DOHH2 (cell line): Measurements from ENCODE around the gene KLHL7.

ENCODE experiments used
- EZH2phosphoT487 ChIP-seq: fragments of 200-600 bp; sonication (generic); IDR thresholded peaks from 2 replicates; pipeline ENCODE4 v1.6.1; 2017; ENCODE audit warnings: borderline replicate concordance, mild to moderate bottlenecking, antibody characterized with exemption, low read length, moderate library complexity, mixed read lengths
- TF ChIP-seq, protein P1 (sequence below): fragments of 200-600 bp; sonication (generic); IDR thresholded peaks from one replicate; pipeline ENCODE4 v1.5.1; 2014; ENCODE audit warnings: antibody characterized with exemption, mild to moderate bottlenecking, low read depth, low read length; ENCODE audit not compliant: poor library complexity, severe bottlenecking

DNA sequence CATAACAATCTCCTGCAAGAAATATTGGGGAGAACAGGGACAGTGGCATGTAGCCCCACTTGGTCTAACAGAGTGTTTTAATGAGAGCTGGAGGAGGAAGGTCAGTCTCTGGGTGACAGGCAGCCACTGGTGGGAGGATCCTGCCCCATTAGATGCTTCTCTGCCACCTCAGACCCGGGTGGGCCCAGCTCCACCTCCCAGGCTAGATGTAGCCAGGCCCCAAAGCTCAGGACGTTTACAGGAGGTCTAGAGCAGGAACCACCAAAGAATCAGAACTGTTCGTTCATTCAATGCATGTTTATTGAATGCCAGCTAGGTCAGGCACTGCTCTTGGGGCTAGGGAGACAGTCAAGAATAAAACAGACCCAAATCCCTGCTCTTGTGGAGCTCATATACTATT, 112.6 kb downstream of the KLHL7 start:
- TF ChIP-seq, protein P1, sequence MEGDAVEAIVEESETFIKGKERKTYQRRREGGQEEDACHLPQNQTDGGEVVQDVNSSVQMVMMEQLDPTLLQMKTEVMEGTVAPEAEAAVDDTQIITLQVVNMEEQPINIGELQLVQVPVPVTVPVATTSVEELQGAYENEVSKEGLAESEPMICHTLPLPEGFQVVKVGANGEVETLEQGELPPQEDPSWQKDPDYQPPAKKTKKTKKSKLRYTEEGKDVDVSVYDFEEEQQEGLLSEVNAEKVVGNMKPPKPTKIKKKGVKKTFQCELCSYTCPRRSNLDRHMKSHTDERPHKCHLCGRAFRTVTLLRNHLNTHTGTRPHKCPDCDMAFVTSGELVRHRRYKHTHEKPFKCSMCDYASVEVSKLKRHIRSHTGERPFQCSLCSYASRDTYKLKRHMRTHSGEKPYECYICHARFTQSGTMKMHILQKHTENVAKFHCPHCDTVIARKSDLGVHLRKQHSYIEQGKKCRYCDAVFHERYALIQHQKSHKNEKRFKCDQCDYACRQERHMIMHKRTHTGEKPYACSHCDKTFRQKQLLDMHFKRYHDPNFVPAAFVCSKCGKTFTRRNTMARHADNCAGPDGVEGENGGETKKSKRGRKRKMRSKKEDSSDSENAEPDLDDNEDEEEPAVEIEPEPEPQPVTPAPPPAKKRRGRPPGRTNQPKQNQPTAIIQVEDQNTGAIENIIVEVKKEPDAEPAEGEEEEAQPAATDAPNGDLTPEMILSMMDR, result no peak
- TF ChIP-seq EZH2phosphoT487, result no peak
